SK-N-SH treated with all-trans-retinoic acid at 6 μM for 48 hours (cell line): Measurements from ENCODE around the gene NPBWR2.

Experiments used
- ATAC-seq: fragments of 200-7000 bp; cut with Tn5 transposase; 3 replicates; pipeline ENCODE4 v1.9.1; 2020; ENCODE audit warnings: mild to moderate bottlenecking, moderate library complexity
- BACH2 ChIP-seq: fragments of 250-450 bp; sonication (Bioruptor Pico); IDR thresholded peaks from 2 replicates; pipeline ENCODE4 v1.9.0; 2021; ENCODE audit warnings: mild to moderate bottlenecking, borderline replicate concordance
- CSDC2 ChIP-seq: fragments of 250-450 bp; sonication (Bioruptor Pico); IDR thresholded peaks from 2 replicates; pipeline ENCODE4 v1.5.0; 2020; ENCODE audit warnings: mild to moderate bottlenecking, moderate library complexity
- CSRNP3 ChIP-seq: fragments of 250-450 bp; sonication (Bioruptor Pico); IDR thresholded peaks from 2 replicates; pipeline ENCODE4 v1.5.1; 2021; ENCODE audit warnings: mild to moderate bottlenecking, moderate library complexity
- ESRRG ChIP-seq: fragments of 250-450 bp; sonication (Bioruptor Pico); IDR thresholded peaks from 2 replicates; pipeline ENCODE4 v1.6.1; 2021; ENCODE audit warnings: mild to moderate bottlenecking
- ISL1 ChIP-seq: fragments of 250-450 bp; sonication (Bioruptor Pico); IDR thresholded peaks from 2 replicates; pipeline ENCODE4 v2.1.2; 2022; ENCODE audit warnings: mild to moderate bottlenecking, moderate library complexity
- OSR1 ChIP-seq: fragments of 250-450 bp; sonication (Bioruptor Pico); IDR thresholded peaks from 2 replicates; pipeline ENCODE4 v1.8.0; 2022; ENCODE audit warnings: moderate library complexity, mild to moderate bottlenecking, inconsistent platforms
- PATZ1 ChIP-seq: fragments of 250-450 bp; sonication (Bioruptor Pico); IDR thresholded peaks from 2 replicates; pipeline ENCODE4 v1.8.0; 2020; ENCODE audit warnings: mild to moderate bottlenecking, moderate library complexity, borderline replicate concordance
- POU6F1 ChIP-seq: fragments of 250-450 bp; sonication (Bioruptor Pico); IDR thresholded peaks from 2 replicates; pipeline ENCODE4 v1.8.0; 2021; ENCODE audit warnings: low read depth, mild to moderate bottlenecking, moderate library complexity, borderline replicate concordance
- PPARA ChIP-seq: fragments of 250-450 bp; sonication (Bioruptor Pico); IDR thresholded peaks from 2 replicates; pipeline ENCODE4 v1.5.0; 2020; ENCODE audit warnings: mild to moderate bottlenecking, borderline replicate concordance
- RARB ChIP-seq: fragments of 250-450 bp; sonication (Bioruptor Pico); IDR thresholded peaks from 2 replicates; pipeline ENCODE4 v1.8.0; 2021; ENCODE audit warnings: mild to moderate bottlenecking, moderate library complexity
- SNAI2 ChIP-seq: fragments of 250-450 bp; sonication (Bioruptor Pico); IDR thresholded peaks from 2 replicates; pipeline ENCODE4 v1.5.0; 2020; ENCODE audit warnings: mild to moderate bottlenecking, moderate library complexity
- TCF4 ChIP-seq: fragments of 250-450 bp; sonication (Bioruptor Pico); IDR thresholded peaks from 2 replicates; pipeline ENCODE4 v1.8.0; 2021; ENCODE audit warnings: mild to moderate bottlenecking, moderate library complexity, borderline replicate concordance
- TOX ChIP-seq: fragments of 250-450 bp; sonication (Bioruptor Pico); IDR thresholded peaks from 2 replicates; pipeline ENCODE4 v1.8.0; 2021; ENCODE audit warnings: mild to moderate bottlenecking, moderate library complexity, borderline replicate concordance
- TSHZ2 ChIP-seq: fragments of 250-450 bp; sonication (Bioruptor Pico); IDR thresholded peaks from 2 replicates; pipeline ENCODE4 v1.5.0; 2020; ENCODE audit warnings: mild to moderate bottlenecking, moderate library complexity
- ZNF565 ChIP-seq: fragments of 450-650 bp; formaldehyde crosslinking; conservative IDR thresholded peaks from 2 replicates; pipeline ENCODE4 v1.5.0; 2020; ENCODE audit warnings: low read depth, mild to moderate bottlenecking, moderate library complexity
- ZNF70 ChIP-seq: fragments of 450-650 bp; formaldehyde crosslinking; IDR thresholded peaks from 2 replicates; pipeline ENCODE4 v1.5.0; 2020; ENCODE audit warnings: mild to moderate bottlenecking, moderate library complexity
- ZNF8 ChIP-seq: fragments of 450-650 bp; formaldehyde crosslinking; IDR thresholded peaks from 2 replicates; pipeline ENCODE4 v1.5.0; 2020; ENCODE audit warnings: mild to moderate bottlenecking, moderate library complexity

NPBWR2 gene

GRCh38 chr20:64055893-64056638 lies 51.3 kb downstream of the NPBWR2 start:
- ATAC-seq: 0 out of 3 replicates have a peak, but pooled peaks have one; percentile 3

GRCh38 chr20:64055396-64055892 lies 51.9 kb downstream of the NPBWR2 start:
- no peak for ATAC-seq
- TF ChIP-seq ZNF8 (no peak), PATZ1 (CRISPR knock-in tag) (no peak), TSHZ2 (no peak), PPARA (CRISPR knock-in tag) (no peak), CSRNP3 (CRISPR knock-in tag) (no peak), RARB (CRISPR knock-in tag) (no peak), ESRRG (CRISPR knock-in tag) (no peak), TCF4 (CRISPR knock-in tag) (no peak), ISL1 (CRISPR knock-in tag) (no peak), CSDC2 (CRISPR knock-in tag) (no peak), ZNF565 (CRISPR knock-in tag) (no peak)
- TF ChIP-seq, all 23 proteins: peak for 0

More at GRCh38 chr20:64055893-64056638, 51.3 kb downstream of the NPBWR2 start:
- TF ChIP-seq ZNF70 (CRISPR knock-in tag): no peak
- no peak for TF ChIP-seq OSR1
- TF ChIP-seq BACH2 (CRISPR knock-in tag): no peak
- TF ChIP-seq TOX (CRISPR knock-in tag): no peak
- no peak for TF ChIP-seq POU6F1
- TF ChIP-seq SNAI2 (CRISPR knock-in tag): no peak
- TF ChIP-seq PATZ1 (CRISPR knock-in tag): peak; percentile 81; the same call in 1 of the 2 replicates
- TF ChIP-seq TCF4 (CRISPR knock-in tag): no peak

GRCh38 chr20:64053841-64054661 lies 53.3 kb downstream of the NPBWR2 start:
- TF ChIP-seq ZNF565 (CRISPR knock-in tag) (no peak), PATZ1 (CRISPR knock-in tag) (peak; percentile 26; the same call in 1 of the 2 replicates)
- ATAC-seq: peak; percentile 39
